ENCODE data around the gene BLOC1S5.
"Not testable (repeated sequence)": the region's sequence is repeated elsewhere in the genome, so short reads cannot be mapped to it uniquely, and the experiment has no call there.

BLOC1S5 gene

GRCh38 chr6:8041913-8042583, 22.1 kb downstream of the BLOC1S5 start:
- no peak for DNase-seq (ENCODE audit: low read depth)

GRCh38 chr6:8034107-8034506, 30.1 kb downstream of the BLOC1S5 start:
- not testable (repeated sequence) for DNase-seq (ENCODE audit: low read depth)

GRCh38 chr6:8030920-8031319, 33.3 kb downstream of the BLOC1S5 start:
- DNase-seq (ENCODE audit: low read depth), result no peak

GRCh38 chr6:8029243-8029870, 34.8 kb downstream of the BLOC1S5 start:
- no peak for DNase-seq (ENCODE audit: low read depth)

- no peak for DNase-seq (ENCODE audit: low read depth)
These were observed 36.1 kb downstream of the BLOC1S5 start for GRCh38 chr6:8027965-8028651.

GRCh38 chr6:8026800-8027199, 37.4 kb downstream of the BLOC1S5 start:
- no peak for DNase-seq (ENCODE audit: low read depth)

GRCh38 chr6:8025191-8025590, 39.0 kb downstream of the BLOC1S5 start:
- no peak for DNase-seq (ENCODE audit: low read depth)

GRCh38 chr6:8023638-8024037, 40.6 kb downstream of the BLOC1S5 start:
- no peak for DNase-seq (ENCODE audit: low read depth)

GRCh38 chr6:8020083-8020482, 44.1 kb downstream of the BLOC1S5 start:
- no peak for DNase-seq (ENCODE audit: low read depth)

GRCh38 chr6:8017705-8018104, 46.5 kb downstream of the BLOC1S5 start:
- DNase-seq (ENCODE audit: low read depth), result no peak

- no peak for DNase-seq (ENCODE audit: low read depth)
These were observed 46.9 kb downstream of the BLOC1S5 start for GRCh38 chr6:8017276-8017701.

GRCh38 chr6:8014947-8015346, 49.2 kb downstream of the BLOC1S5 start:
- DNase-seq (ENCODE audit: low read depth), result no peak

- DNase-seq (ENCODE audit: low read depth), result no peak
These were observed 50.4 kb downstream of the BLOC1S5 start for GRCh38 chr6:8013763-8014162.

- DNase-seq (ENCODE audit: low read depth), result no peak
These were observed 58.0 kb downstream of the BLOC1S5 start for GRCh38 chr6:8006208-8006607.

GRCh38 chr6:8005136-8005535, 59.1 kb downstream of the BLOC1S5 start:
- no peak for DNase-seq (ENCODE audit: low read depth)

GRCh38 chr6:8000636-8001035, 63.6 kb downstream of the BLOC1S5 start:
- DNase-seq (ENCODE audit: low read depth), result no peak

GRCh38 chr6:8000188-8000596, 64.0 kb downstream of the BLOC1S5 start:
- DNase-seq (ENCODE audit: low read depth), result no peak

GRCh38 chr6:7999201-7999600, 65.0 kb downstream of the BLOC1S5 start:
- no peak for DNase-seq (ENCODE audit: low read depth)

- no peak for DNase-seq (ENCODE audit: low read depth)
These were observed 66.0 kb downstream of the BLOC1S5 start for GRCh38 chr6:7998103-7998725.

GRCh38 chr6:7997286-7997685, 66.9 kb downstream of the BLOC1S5 start:
- DNase-seq (ENCODE audit: low read depth), result no peak

- DNase-seq (ENCODE audit: low read depth), result no peak
These were observed 67.6 kb downstream of the BLOC1S5 start for GRCh38 chr6:7996538-7997111.

- no peak for DNase-seq (ENCODE audit: low read depth)
These were observed 70.2 kb downstream of the BLOC1S5 start for GRCh38 chr6:7993952-7994351.

GRCh38 chr6:7993399-7993798, 70.8 kb downstream of the BLOC1S5 start:
- no peak for DNase-seq (ENCODE audit: low read depth)
